GM18861 (cell line): ENCODE results near the gene NPFFR1.
"Not testable (repeated sequence)": the region's sequence is repeated elsewhere in the genome, so short reads cannot be mapped to it uniquely, and the experiment has no call there.

Source experiments
- ATAC-seq: cut with Tn5 transposase; IDR thresholded peaks from one replicate; pipeline ENCODE4 v1.9.1; 2021; ENCODE audit not compliant: unreplicated experiment

Gene NPFFR1

DNA sequence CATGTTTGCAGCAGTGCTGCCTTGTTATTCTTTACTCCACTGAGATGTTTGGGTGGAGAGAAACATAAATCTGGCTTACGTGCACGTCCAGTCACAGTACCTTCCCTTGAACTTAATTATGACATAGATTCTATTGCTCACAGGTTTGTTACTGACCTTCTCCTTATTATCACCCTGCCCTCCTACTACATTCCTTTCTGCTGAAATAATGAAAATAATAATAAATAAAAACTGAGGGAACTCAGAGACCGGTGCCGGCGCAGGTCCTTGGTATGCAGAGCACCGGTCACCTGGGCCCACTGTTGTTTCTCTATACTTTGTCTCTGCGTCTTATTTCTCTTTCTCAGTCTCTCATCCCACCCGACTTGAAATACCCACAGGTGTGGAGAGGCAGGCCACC lies 26.0 kb downstream of the NPFFR1 start:
- ATAC-seq, result not testable (repeated sequence)

DNA sequence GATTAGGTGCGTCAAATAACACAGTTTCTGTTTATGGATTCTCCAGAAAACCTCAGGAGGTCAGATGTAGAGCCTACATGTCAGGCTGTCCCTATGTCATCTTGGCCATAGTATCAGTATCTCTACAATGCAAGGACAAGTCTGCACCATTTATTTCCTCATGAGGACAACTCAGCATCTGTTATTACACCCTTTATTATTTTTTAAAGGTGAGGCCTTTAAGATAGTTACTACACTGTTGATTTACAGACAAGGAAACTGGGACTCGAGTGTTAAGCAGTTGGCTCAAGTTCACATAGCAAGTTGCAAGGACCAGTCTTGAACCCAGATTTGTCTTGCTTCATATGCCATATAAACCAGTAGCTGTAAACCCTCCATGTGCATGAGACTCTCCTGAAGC lies 27.3 kb downstream of the NPFFR1 start:
- no peak for ATAC-seq

DNA sequence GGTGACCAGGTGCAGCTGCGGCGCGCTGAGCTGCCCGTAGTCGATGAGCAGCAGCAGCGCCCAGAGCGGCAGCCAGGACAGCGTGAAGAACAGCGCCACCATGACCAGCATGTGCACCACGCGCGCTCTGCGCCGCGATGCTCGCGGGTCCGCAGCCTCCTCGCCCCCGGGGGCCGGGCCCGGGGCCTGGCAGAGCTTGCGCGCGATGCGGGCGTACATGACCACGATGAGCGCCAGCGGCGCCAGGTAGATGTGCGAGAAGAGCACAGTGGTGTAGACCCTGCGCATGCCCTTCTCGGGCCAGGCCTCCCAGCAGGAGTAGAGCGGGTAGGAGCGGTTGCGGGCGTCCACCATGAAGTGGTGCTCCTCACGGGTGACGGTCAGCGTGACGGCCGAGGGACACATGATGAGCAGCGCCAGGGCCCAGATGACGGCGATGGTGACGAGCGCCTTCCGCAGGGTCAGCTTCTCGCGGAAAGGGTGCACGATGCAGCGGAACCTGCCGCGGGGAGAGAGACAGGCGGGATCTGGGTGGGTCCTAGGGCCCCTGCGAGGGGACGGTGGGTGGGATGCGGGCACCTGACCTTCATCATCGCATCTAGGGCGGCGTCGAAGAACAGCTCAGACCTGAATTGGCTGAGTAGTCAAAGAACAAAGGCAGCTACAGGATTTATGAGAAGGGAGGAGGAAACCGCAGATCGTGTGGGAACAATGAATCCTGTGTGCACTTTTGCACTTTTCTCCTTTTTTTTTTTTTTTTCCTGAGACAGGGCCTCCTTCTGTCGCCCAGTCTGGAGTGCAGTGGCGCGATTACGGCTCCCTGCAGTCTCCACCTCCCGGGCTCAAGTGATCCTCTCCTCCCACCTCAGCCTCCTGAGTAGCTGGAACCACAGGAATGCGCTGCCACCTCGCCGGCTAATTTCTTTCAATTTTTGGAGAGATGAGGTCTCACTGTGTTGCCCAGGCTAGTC lies 28.2 kb downstream of the NPFFR1 start:
- no peak for ATAC-seq

DNA sequence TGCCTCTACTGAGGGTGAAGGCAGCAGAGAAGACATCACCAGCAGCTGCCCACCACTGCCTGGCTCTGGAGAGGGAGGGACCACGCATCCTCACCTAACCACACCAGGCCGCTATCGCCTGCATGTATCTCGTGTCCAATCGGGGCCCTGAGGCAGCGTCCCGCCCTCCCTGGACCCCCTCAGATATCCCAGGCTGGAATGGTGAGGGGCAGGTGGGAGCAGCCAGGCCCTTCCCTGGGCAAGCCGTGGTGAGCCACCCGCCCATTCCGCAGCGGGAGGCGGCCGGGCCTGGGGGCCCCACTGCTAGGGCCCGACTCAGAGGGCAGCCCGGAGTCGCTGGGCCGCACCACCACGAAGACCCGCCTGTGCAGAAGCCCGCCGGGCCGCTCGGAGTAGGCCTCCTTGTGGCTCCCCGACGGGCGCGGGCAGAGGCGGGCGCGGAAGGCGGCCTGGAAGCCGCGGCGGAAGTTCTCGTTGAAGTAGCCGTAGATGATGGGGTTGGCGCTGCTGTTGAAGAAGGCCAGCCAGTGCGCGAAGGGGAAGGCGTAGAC lies 29.0 kb downstream of the NPFFR1 start:
- no peak for ATAC-seq

DNA sequence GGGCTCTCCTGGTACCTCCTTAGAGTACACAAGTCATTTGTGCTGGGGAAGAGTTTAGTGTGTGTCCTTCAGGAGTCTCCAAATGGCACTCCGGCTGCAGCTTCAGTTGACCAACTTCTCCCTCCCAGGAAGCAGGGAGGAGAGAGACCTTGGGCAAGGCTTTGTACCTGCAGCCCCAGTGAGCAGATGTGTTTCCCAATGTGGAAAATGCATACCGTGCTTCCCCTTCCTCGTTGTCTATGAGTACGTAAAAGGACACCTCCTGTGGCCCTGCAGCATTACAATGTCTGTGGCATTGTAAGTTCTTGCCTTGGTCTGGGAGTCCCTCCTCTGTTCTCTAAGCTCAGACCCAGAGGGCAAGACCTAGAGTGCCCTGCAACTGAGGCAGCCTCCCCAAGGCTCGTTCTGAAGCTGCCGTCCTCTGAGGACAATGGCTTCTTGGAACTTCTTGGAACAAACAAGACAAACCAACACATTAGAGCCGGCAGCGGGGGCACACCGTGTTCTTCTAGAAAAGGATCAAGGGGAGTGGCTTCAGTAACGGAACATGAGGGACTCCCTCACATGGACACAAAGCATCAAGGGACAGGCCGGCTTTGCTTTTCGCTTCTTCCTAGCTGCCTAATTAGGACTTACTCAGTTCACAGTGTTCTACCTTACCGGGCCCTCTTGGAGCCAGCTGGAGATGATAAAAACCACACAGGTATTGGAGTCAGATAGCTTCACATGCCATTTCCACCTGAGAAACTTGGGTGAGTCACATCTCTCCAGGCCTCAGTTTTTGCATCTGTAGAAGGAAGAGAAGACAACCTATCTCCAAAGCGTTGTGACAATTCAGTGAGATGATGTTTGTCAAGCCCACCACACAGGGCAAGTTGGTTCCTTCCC lies 29.7 kb downstream of the NPFFR1 start:
- ATAC-seq, result no peak

DNA sequence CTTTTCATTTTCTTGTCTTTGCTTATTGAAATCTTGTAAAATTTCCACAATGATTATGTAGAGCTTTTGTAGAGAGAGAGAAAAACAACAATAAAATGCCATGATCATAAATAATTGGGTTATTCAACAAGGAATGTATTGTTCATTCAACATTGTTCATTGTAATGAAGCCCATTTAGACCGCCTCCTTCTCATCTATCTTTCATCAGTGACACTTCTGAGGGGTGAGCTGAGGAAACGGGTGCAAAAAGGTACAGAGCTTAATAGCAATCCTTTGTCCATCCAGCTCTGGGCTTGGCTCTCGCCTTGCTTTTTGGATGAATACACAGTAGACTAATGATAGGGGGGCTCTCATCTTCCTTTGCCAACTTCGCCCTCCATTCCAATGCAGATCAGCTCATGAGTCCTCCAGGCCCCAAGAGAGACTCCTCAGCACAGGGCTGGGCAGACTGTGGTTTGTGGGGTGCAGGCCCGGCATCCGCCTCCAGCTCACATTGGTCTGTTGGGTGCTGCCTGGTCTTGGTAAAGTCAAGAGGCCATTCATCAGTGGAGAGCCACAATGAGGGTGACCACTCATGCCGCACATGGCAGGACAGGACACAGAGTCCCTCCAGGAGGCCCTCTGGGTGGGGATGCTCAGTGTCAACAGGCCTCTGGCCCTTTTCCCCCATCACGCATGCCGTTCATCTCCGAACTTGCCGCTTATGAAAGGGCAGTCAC lies 32.7 kb downstream of the NPFFR1 start:
- ATAC-seq, result no peak

DNA sequence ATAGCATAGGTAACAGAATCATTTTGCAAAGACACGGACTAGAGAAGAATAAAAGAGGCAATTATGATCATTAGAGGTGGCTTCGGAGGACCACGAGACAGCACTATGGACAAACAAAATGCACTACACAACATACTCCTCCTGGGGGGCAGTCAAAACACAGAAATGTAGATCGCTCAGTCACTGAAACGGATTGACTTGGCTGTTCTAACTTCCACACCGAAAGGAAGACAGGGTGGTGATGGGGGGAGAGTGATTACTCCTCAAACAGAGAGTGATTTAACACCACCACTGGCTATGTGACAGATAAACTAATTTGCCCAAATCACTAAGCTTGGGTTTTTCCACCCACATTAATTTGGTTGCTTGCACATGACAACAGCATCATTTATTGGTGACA lies 36.4 kb downstream of the NPFFR1 start:
- no peak for ATAC-seq

DNA sequence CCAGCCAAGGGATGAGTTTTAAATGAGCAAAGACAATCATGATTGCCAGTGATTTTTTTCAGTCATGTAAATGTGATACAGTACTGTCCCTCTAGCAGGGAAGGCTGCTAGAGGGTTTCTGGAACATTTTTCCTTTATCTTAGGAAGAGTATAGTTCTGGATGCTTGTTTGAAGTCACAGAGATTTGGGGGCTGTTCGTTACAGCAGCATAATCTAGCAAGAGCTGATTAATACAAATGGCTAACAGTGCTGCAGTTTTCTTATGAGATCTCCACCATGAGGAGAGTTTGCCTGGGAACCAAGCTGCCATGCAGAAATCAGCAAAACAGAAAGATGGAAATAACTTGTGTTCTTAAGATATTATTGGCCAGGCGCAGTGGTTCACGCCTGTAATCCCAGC lies 42.7 kb downstream of the NPFFR1 start:
- ATAC-seq, result no peak

DNA sequence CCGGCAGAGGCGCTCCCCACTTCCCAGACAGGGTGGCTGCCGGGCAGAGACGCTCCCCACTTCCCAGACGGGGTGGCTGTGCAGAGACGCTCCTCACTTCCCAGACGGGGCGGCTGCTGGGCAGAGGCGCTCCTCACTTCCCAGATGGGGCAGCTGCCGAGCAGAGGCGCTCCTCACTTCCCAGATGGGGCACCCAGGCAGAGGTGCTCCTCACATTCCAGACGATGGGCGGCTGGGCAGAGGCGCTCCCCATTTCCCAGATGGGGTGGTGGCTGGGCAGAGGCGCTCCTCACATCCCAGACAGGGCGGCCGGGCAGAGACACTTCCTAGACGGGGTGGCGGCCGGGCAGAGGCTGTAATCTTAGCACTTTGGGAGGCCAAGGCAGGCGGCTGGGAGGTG lies 43.8 kb downstream of the NPFFR1 start:
- not testable (repeated sequence) for ATAC-seq

DNA sequence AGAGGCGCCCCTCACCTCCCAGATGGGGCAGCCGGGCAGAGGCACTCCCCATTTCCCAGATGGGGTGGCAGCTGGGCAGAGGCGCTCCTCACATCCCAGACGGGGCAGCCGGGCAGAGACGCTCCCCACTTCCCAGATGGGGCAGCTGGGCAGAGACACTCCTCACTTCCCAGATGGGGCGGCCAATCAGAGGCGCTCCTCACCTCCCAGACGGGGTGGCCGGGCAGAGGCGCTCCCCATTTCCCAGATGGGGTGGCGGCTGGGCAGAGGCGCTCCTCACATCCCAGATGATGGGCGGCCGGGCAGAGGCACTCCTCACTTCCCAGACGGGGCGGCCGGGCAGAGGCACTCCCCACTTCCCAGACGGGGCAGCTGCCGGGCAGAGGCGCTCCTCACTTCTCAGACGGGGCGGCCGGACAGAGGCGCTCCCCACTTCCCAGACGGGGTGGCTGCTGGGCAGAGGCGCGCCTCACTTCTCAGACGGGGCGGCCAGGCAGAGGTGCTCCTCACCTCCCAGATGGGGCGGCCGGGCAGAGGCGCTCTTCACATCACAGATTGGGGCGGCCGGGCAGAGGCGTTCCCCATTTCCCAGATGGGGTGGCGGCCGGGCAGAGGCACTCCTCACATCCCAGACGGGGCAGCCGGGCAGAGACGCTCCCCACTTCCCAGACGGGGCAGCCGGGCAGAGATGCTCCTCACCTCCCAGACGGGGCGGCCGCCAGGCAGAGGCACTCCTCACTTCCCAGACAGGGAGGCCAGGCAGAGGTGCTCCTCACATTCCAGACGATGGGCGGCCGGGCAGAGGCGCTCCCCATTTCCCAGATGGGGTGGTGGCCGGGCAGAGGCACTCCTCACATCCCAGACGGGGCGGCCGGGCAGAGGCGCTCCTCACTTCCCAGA lies 44.5 kb downstream of the NPFFR1 start:
- not testable (repeated sequence) for ATAC-seq

DNA sequence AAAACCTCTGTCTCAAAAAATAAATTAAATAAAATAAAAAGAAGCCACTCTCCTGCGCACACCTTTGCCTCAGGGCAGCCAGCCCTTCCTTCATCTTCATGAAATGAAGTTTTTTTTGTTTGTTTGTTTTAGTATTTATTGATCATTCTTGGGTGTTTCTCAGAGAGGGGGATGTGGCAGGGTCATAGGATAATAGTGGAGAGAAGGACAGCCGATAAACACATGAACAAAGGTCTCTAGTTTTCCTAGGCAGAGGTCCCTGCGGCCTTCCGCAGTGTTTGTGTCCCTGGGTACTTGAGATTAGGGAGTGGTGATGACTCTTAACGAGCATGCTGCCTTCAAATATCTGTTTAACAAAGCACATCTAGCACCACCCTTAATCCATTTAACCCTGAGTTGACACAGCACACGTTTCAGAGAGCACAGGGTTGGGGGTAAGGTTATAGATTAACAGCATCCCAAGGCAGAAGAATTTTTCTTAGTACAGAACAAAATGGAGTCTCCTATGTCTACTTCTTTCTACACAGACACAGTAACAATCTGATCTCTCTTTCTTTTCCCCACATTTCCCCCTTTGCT lies 45.8 kb downstream of the NPFFR1 start:
- not testable (repeated sequence) for ATAC-seq

DNA sequence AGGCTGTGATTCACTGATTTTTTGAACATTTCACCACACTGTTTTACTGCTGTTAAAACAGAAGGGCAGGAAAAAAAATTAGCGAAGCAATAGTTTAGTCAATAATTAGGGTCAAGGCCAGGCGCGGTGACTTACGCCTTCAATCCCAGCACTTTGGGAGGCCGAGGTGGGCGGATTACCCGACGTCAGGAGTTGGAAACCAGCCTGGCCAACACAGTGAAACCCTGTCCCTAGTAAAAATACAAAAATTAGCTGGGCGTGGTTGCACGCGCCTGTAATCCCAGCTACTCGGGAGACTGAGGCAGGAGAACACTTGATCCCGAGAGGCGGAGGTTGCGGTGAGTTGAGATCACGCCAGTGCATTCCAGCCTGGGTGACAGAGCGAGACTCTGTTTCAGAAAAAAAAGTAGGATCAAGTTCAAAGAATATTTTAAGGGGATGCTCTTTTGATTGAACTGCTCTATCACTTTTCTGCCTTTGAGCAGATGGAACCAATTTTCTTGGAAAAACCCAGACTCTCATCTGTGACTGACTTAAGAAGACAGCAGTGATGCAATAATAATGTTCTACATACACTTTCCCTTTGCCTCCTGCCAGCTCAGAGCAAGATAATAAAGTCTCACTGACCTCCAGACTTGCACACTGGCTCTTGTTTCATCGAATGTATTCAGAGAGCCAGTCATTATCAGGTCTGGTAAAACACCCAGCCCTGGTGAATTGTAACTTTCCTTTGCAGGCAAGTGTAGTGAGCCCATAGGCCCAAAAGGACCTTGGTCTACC lies 48.9 kb downstream of the NPFFR1 start:
- no peak for ATAC-seq

DNA sequence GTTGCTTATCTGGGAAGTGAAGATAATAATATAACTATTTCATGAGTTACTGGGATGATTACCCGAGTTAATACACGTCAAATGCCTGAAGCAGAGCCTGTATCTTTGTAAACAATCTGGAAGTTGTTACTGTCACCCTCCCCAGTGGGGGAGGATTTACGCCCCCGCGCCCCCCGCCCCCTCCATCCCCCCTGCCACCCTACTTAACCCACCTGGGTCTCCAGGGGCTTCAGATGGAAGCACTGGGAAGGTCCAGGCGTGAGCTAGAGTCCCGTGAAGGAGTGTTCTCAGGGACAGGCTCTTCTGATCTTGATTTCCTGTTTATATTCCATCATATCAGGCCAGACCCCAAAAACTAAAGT lies 49.9 kb downstream of the NPFFR1 start:
- no peak for ATAC-seq

DNA sequence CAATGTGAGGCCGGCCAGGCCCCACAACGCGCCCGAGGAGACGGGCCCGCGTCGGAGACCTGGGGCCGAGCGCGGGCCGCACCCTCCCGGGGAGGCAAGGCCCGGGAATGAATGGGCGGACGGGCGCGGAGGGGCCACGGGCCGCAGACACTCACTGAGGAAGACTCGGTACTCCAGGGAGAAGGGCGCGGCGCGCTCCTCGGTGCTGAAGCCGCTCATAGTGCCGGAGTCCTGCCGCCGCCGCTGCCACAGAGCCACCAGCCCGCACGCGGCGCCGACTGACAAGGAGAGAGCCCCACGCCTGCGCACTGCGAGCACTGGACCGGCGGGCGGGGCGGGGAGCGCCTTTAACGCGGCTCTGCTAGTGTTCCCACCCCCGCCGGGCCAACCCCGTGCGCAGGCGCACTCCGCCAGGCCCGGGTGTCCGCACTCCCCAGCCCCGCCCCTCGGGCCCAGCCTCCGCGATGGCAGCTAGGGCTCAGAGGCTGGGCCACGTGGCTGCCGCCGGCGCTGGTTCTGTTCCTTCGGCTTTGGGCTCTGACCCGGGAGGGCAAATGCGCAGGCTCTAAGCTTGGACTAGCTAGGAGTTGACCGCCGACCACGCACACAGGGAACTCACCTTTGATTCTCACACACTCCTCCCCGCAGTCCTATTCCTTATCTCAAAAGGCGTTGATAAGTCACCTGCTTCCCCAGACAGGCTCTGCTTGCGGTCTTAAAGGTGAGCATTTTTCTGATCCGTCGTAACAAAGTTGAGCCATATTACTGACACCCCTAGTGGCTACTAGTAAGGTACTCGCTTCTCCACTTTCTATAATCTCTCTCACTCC lies 50.5 kb downstream of the NPFFR1 start, which contains the start of gene PPA1:
TSS of gene PPA1 (minus strand) at position 321 of the 830 bp plus-strand sequence. CDS start at position 219, 102 bp downstream.
- ATAC-seq, result peak; percentile 80

DNA sequence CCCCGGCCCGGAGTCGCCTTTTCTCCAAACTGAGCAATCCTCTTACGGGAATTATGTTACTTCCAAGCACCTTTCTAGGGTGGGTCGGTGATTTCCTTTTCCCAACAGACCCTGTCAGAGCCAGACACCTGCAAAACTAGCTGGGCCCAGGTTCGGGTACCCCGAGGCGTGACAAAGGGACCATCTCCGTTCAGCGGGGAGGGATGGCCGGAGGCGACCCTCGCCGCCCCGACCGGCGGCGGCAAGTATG lies 51.0 kb downstream of the NPFFR1 start:
- no peak for ATAC-seq

DNA sequence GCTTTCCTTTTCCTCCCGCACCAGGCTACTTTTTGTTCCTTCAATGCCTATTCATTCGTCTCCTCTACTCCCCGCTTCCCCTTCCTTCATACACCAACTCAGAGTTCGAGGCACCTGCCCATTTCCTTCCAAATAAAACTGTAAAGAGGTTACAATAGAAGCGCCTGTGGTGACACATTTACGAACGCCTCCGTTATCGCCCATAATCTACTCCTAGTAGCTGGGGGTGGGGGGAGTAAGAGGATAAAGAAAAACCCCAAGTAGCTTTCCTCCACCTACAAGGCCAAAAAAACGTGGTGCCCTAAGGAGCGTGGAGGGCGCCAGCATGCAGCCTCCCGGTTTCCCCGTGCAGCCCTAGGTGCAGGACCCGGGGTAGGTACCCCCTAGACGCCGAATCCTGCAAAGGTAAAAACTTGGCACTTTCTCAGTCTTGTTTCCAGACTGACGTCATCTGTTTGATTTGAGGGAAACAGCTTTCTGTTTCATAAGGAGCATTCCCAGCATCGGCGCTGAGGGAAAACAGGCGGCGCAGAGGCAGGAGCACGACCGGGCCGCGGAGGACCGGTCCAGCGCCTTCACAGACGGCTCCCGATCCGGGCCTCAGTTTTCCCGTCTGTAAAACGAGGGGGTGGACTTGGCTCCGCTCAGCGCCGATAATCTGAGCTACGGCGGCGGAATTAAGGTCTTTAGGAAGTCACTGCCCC lies 51.5 kb downstream of the NPFFR1 start:
- ATAC-seq, result no peak

DNA sequence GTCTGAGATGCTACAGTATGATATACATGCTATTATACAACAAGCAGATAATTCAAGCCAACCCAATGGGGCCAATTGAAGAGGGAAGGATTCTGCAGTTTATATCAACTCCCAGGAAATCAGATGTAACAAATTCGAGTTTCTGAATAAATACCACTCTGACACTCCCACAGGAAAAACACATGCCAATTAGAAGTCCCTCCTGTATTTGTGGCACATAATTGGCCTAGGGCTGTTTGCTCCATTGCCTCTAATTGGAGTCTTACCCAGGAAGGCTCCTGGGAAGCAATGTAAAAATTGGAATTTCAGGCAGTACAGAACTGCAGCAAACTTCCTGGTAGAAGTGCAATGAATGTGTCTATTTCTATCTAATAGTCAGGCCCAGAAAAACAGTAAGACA lies 55.3 kb downstream of the NPFFR1 start:
- no peak for ATAC-seq
